GM12878 (cell line): ENCODE measurements around the gene PLD4.
"Not testable (repeated sequence)": the region's sequence is repeated elsewhere in the genome, so short reads cannot be mapped to it uniquely, and the experiment has no call there.

ENCODE experiments used
- KDM1A ChIP-seq: fragments of 200-600 bp; sonication (generic); IDR thresholded peaks from 2 replicates; pipeline ENCODE4 v1.6.1; 2016; ENCODE audit warnings: borderline replicate concordance
- NR2C2 ChIP-seq: IDR thresholded peaks from 2 replicates; pipeline ENCODE4 v1.6.1; 2011; ENCODE audit warnings: borderline replicate concordance, low read depth; ENCODE audit not compliant: control insufficient read depth, insufficient read length
- POLR2A ChIP-seq: IDR thresholded peaks from 2 replicates; pipeline ENCODE4 v1.6.1; 2011; ENCODE audit warnings: low read depth, mild to moderate bottlenecking, low read length
- POLR2AphosphoS5 ChIP-seq: IDR thresholded peaks from 2 replicates; pipeline ENCODE4 v1.6.1; 2011; ENCODE audit warnings: mild to moderate bottlenecking, low read length, inconsistent platforms
- SMC3 ChIP-seq: IDR thresholded peaks from 2 replicates; pipeline ENCODE4 v1.6.1; 2011; ENCODE audit warnings: low read length, improper control_type of control experiment, borderline replicate concordance
- SP1 ChIP-seq: IDR thresholded peaks from one replicate; pipeline ENCODE4 v1.6.1; 2011; ENCODE audit warnings: low read depth, low read length
- SPI1 ChIP-seq: IDR thresholded peaks from 2 replicates; pipeline ENCODE4 v1.6.1; 2011; ENCODE audit warnings: low read depth, mild to moderate bottlenecking, low read length, moderate library complexity, borderline replicate concordance; ENCODE audit not compliant: insufficient read depth
- SREBF2 ChIP-seq: IDR thresholded peaks from 2 replicates; pipeline ENCODE4 v1.6.1; 2012; ENCODE audit warnings: mild to moderate bottlenecking, low read length
- SUPT20H ChIP-seq: IDR thresholded peaks from 2 replicates; pipeline ENCODE4 v1.6.1; 2011; ENCODE audit warnings: low read depth, mild to moderate bottlenecking, low read length, moderate library complexity, borderline replicate concordance; ENCODE audit not compliant: control insufficient read depth
- TF ChIP-seq, protein P1 (sequence below): fragments of 450-650 bp; IDR thresholded peaks from 2 replicates; pipeline ENCODE4 v1.6.1; 2017; ENCODE audit warnings: antibody characterized with exemption, mild to moderate bottlenecking, moderate library complexity
- TF ChIP-seq, protein P2 (sequence below): IDR thresholded peaks from 2 replicates; pipeline ENCODE4 v1.6.1; 2011; ENCODE audit warnings: low read depth, mild to moderate bottlenecking, low read length, moderate library complexity, borderline replicate concordance; ENCODE audit errors: extremely low read depth
- TF ChIP-seq, protein P3 (sequence below), 3 experiments: IDR thresholded peaks in 2 of 3; conservative IDR thresholded peaks in 1 of 3; 2 replicates each; pipeline ENCODE4 v1.5.1; 2011; ENCODE audit warnings: low read depth in 3 of 3, low read length in 3 of 3, mild to moderate bottlenecking in 3 of 3, control low read depth in 2 of 3, moderate library complexity in 2 of 3, inconsistent platforms in 1 of 3, mixed read lengths in 1 of 3; ENCODE audit not compliant: control insufficient read depth in 2 of 3, insufficient read depth in 1 of 3; ENCODE audit errors: extremely low read depth in 1 of 3

DNA sequence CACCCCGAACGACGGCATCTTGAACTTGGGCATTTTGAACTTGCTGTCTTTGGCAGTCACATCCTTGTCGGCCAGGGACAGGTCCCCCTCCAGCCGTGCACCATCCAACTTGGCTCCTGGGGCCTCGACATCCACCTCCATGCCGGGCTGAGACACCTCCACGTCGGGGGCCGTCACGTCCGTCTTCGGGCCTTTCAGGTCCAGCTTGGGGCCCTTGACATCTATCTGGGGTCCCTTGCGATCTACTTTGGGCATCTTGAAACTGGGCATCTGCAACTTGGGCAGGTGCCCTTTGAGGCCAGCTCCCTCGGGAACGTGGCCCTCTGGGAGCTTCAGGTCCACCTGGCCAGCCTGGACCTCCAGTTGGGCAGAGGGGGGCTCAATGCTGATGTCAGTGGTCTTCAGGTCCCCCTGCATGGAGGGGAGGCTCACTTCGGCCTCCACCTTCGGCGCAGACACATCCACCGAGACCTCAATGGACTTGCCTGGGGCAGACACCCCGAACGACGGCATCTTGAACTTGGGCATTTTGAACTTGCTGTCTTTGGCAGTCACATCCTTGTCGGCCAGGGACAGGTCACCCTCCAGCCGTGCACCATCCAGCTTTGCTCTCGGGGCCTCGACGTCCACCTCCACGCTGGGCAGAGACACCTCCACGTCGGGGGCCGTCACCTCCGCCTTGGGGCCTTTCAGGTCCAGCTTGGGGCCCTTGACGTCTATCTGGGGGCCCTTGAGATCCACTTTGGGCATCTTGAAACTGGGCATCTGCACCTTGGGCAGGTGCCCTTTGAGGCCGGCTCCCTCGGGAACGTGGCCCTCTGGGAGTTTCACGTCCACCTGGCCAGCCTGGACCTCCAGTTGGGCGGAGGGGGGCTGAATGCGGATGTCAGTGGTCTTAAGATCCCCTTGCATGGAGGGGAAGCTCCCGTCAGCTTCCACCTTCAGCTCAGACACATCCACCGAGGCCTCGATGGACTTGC lies 21.6 kb downstream of the PLD4 start:
- TF ChIP-seq, protein P1, sequence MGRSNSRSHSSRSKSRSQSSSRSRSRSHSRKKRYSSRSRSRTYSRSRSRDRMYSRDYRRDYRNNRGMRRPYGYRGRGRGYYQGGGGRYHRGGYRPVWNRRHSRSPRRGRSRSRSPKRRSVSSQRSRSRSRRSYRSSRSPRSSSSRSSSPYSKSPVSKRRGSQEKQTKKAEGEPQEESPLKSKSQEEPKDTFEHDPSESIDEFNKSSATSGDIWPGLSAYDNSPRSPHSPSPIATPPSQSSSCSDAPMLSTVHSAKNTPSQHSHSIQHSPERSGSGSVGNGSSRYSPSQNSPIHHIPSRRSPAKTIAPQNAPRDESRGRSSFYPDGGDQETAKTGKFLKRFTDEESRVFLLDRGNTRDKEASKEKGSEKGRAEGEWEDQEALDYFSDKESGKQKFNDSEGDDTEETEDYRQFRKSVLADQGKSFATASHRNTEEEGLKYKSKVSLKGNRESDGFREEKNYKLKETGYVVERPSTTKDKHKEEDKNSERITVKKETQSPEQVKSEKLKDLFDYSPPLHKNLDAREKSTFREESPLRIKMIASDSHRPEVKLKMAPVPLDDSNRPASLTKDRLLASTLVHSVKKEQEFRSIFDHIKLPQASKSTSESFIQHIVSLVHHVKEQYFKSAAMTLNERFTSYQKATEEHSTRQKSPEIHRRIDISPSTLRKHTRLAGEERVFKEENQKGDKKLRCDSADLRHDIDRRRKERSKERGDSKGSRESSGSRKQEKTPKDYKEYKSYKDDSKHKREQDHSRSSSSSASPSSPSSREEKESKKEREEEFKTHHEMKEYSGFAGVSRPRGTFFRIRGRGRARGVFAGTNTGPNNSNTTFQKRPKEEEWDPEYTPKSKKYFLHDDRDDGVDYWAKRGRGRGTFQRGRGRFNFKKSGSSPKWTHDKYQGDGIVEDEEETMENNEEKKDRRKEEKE = not testable (repeated sequence)
- TF ChIP-seq SREBF2, POLR2A, SP1, SPI1, SUPT20H, NR2C2, KDM1A, POLR2AphosphoS5, SMC3: not testable (repeated sequence)
- TF ChIP-seq, protein P2, sequence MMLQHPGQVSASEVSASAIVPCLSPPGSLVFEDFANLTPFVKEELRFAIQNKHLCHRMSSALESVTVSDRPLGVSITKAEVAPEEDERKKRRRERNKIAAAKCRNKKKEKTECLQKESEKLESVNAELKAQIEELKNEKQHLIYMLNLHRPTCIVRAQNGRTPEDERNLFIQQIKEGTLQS = not testable (repeated sequence)
- TF ChIP-seq, protein P3, sequence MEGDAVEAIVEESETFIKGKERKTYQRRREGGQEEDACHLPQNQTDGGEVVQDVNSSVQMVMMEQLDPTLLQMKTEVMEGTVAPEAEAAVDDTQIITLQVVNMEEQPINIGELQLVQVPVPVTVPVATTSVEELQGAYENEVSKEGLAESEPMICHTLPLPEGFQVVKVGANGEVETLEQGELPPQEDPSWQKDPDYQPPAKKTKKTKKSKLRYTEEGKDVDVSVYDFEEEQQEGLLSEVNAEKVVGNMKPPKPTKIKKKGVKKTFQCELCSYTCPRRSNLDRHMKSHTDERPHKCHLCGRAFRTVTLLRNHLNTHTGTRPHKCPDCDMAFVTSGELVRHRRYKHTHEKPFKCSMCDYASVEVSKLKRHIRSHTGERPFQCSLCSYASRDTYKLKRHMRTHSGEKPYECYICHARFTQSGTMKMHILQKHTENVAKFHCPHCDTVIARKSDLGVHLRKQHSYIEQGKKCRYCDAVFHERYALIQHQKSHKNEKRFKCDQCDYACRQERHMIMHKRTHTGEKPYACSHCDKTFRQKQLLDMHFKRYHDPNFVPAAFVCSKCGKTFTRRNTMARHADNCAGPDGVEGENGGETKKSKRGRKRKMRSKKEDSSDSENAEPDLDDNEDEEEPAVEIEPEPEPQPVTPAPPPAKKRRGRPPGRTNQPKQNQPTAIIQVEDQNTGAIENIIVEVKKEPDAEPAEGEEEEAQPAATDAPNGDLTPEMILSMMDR (IDR thresholded peaks at IDR 0.05 in 2 of 3, conservative IDR thresholded peaks at IDR 0.05 in 1 of 3; ENCODE audit: control insufficient read depth in 2 of 3, extremely low read depth in 1 of 3, insufficient read depth in 1 of 3, low read depth in 3 of 3, low read length in 3 of 3) = not testable (repeated sequence)
